Measurements from ENCODE around the gene MOAP1.
"Not testable (repeated sequence)": the region's sequence is repeated elsewhere in the genome, so short reads cannot be mapped to it uniquely, and the experiment has no call there.

The MOAP1 gene

GRCh38 chr14:93183596-93184317 is 940 bp downstream of the MOAP1 start:
- no peak for DNase-seq

- no peak for DNase-seq
Observed at GRCh38 chr14:93175492-93175891, 9.2 kb downstream of the MOAP1 start.

- DNase-seq, result not testable (repeated sequence)
Observed at GRCh38 chr14:93174731-93175130, 10.0 kb downstream of the MOAP1 start.

- no peak for DNase-seq
Observed at GRCh38 chr14:93173943-93174395, 10.7 kb downstream of the MOAP1 start.

GRCh38 chr14:93171376-93171775 is 13.3 kb downstream of the MOAP1 start:
- no peak for DNase-seq

- not testable (repeated sequence) for DNase-seq
Observed at GRCh38 chr14:93170141-93170540, 14.6 kb downstream of the MOAP1 start.

- not testable (repeated sequence) for DNase-seq
Observed at GRCh38 chr14:93169619-93170018, 15.1 kb downstream of the MOAP1 start.

- not testable (repeated sequence) for DNase-seq
Observed at GRCh38 chr14:93168610-93169009, 16.1 kb downstream of the MOAP1 start.

GRCh38 chr14:93165271-93166265 is 19.1 kb downstream of the MOAP1 start:
- DNase-seq, result not testable (repeated sequence)

- DNase-seq, result no peak
Observed at GRCh38 chr14:93163564-93163963, 21.1 kb downstream of the MOAP1 start.

- no peak for DNase-seq
Observed at GRCh38 chr14:93161411-93161940, 23.2 kb downstream of the MOAP1 start.

- no peak for DNase-seq
Observed at GRCh38 chr14:93160353-93160801, 24.3 kb downstream of the MOAP1 start.

- DNase-seq, result not testable (repeated sequence)
Observed at GRCh38 chr14:93159625-93160352, 24.9 kb downstream of the MOAP1 start.

- DNase-seq, result not testable (repeated sequence)
Observed at GRCh38 chr14:93158349-93158748, 26.3 kb downstream of the MOAP1 start.

- DNase-seq, result no peak
Observed at GRCh38 chr14:93156693-93157369, 27.9 kb downstream of the MOAP1 start.

- no peak for DNase-seq
Observed at GRCh38 chr14:93155667-93156066, 29.0 kb downstream of the MOAP1 start.

- no peak for DNase-seq
Observed at GRCh38 chr14:93153121-93153520, 31.6 kb downstream of the MOAP1 start.

GRCh38 chr14:93150227-93151208 is 34.2 kb downstream of the MOAP1 start:
- no peak for DNase-seq

GRCh38 chr14:93148979-93149378 is 35.7 kb downstream of the MOAP1 start:
- DNase-seq, result no peak

- no peak for DNase-seq
Observed at GRCh38 chr14:93146119-93146518, 38.6 kb downstream of the MOAP1 start.

Measured in stimulated activated CD4-positive, alpha-beta T cell treated with anti-CD3 and anti-CD28 coated beads, Interleukin-2, amount 100 ng/mL, for 48 hours (primary cell).